K562 (cell line): ENCODE data around the gene TBL2. TPM values are rescaled to one million over a fixed set of nuclear protein-coding genes. Genes with fewer than 3 reads are reported as not detected.

Experiments
- ARNT ChIP-seq, 2 experiments: fragments of 450-650 bp; IDR thresholded peaks; 2 replicates each; pipeline ENCODE4 v1.6.1; 2016; ENCODE audit warnings: mild to moderate bottlenecking in 1 of 2
- ATF7 ChIP-seq: fragments of 450-650 bp; IDR thresholded peaks from 2 replicates; pipeline ENCODE4 v1.7.1; 2014; ENCODE audit warnings: mild to moderate bottlenecking, moderate library complexity
- E2F1 ChIP-seq: sonication (generic); formaldehyde crosslinking; IDR thresholded peaks from 2 replicates; pipeline ENCODE4 v1.8.1; 2023; ENCODE audit warnings: mild to moderate bottlenecking, missing genetic modification reagents, moderate library complexity
- E2F6 ChIP-seq, 2 experiments: IDR thresholded peaks; 2 replicates each; pipeline ENCODE4 v1.6.1; 2011; ENCODE audit warnings: borderline replicate concordance in 1 of 2, control low read depth in 1 of 2, low read depth in 1 of 2, low read length in 1 of 2, mild to moderate bottlenecking in 1 of 2, mixed read lengths in 1 of 2, moderate library complexity in 1 of 2; ENCODE audit not compliant: insufficient read depth in 1 of 2, insufficient read length in 1 of 2, poor library complexity in 1 of 2, severe bottlenecking in 1 of 2; ENCODE audit errors: extremely low read depth in 1 of 2
- EGR1 ChIP-seq: fragments of 450-650 bp; conservative IDR thresholded peaks from 2 replicates; pipeline ENCODE4 v1.6.1; 2017; ENCODE audit warnings: mild to moderate bottlenecking
- ELF4 ChIP-seq: fragments of 450-650 bp; formaldehyde crosslinking; IDR thresholded peaks from 2 replicates; pipeline ENCODE4 v1.4.0; 2022; ENCODE audit warnings: missing genetic modification characterization
- GABPB2 ChIP-seq: fragments of 250-450 bp; sonication (Bioruptor Pico); conservative IDR thresholded peaks from 2 replicates; pipeline ENCODE4 v1.5.1; 2021; ENCODE audit warnings: mild to moderate bottlenecking
- GATA2 ChIP-seq: sonication (generic); formaldehyde crosslinking; IDR thresholded peaks from 2 replicates; pipeline ENCODE4 v1.4.0; 2020; ENCODE audit warnings: mild to moderate bottlenecking, missing genetic modification reagents
- HMGN3 ChIP-seq: IDR thresholded peaks from 2 replicates; pipeline ENCODE4 v1.6.1; 2011; ENCODE audit warnings: borderline replicate concordance, low read depth, mild to moderate bottlenecking, mixed read lengths, low read length; ENCODE audit not compliant: insufficient read length; ENCODE audit errors: extremely low read depth
- HNRNPL ChIP-seq: fragments of 200-400 bp; formaldehyde crosslinking; IDR thresholded peaks from 2 replicates; pipeline ENCODE4 v1.6.1; 2017; ENCODE audit warnings: low read depth, mild to moderate bottlenecking, low read length
- KAT2B ChIP-seq: IDR thresholded peaks from one replicate; pipeline ENCODE4 v1.6.1; 2012; ENCODE audit warnings: low read depth, mild to moderate bottlenecking, control low read depth, inconsistent platforms, low read length, moderate library complexity
- MTA2 ChIP-seq: fragments of 450-650 bp; IDR thresholded peaks from 2 replicates; pipeline ENCODE4 v1.6.1; 2016; ENCODE audit warnings: low read depth
- NR3C1 ChIP-seq: sonication (generic); formaldehyde crosslinking; IDR thresholded peaks from 2 replicates; pipeline ENCODE4 v1.8.1; 2022; ENCODE audit warnings: missing genetic modification reagents
- PYGO2 ChIP-seq: fragments of 450-650 bp; IDR thresholded peaks from 2 replicates; pipeline ENCODE4 v1.6.1; 2016; ENCODE audit warnings: mild to moderate bottlenecking, missing genetic modification characterization, moderate library complexity, missing compliant biosample characterization
- RBM17 ChIP-seq: fragments of 200-400 bp; formaldehyde crosslinking; IDR thresholded peaks from 2 replicates; pipeline ENCODE4 v1.6.1; 2017; ENCODE audit warnings: low read depth, mild to moderate bottlenecking, low read length, borderline replicate concordance
- SAFB ChIP-seq: fragments of 200-400 bp; formaldehyde crosslinking; IDR thresholded peaks from 2 replicates; pipeline ENCODE4 v1.6.1; 2017; ENCODE audit warnings: low read depth, low read length, borderline replicate concordance
- SAFB2 ChIP-seq: fragments of 200-400 bp; formaldehyde crosslinking; IDR thresholded peaks from 2 replicates; pipeline ENCODE4 v1.6.1; 2018; ENCODE audit warnings: borderline replicate concordance, low read length, low read depth, moderate library complexity; ENCODE audit not compliant: severe bottlenecking
- TAF1 ChIP-seq: IDR thresholded peaks from 2 replicates; pipeline ENCODE4 v1.6.1; 2011; ENCODE audit warnings: mild to moderate bottlenecking, low read length, moderate library complexity; ENCODE audit not compliant: insufficient read depth, control insufficient read depth, severe bottlenecking; ENCODE audit errors: extremely low read depth
- TFAM ChIP-seq: fragments of 250-450 bp; sonication (Bioruptor Pico); conservative IDR thresholded peaks from 2 replicates; pipeline ENCODE4 v1.5.0; 2021; ENCODE audit warnings: mild to moderate bottlenecking, moderate library complexity
- ZBED1 ChIP-seq: IDR thresholded peaks from 2 replicates; pipeline ENCODE4 v1.6.1; 2014
- ZNF184 ChIP-seq: sonication (generic); formaldehyde crosslinking; IDR thresholded peaks from 2 replicates; pipeline ENCODE4 v1.5.0; 2020; ENCODE audit warnings: missing genetic modification reagents
- ZNF583 ChIP-seq: fragments of 250-450 bp; sonication (Bioruptor Pico); IDR thresholded peaks from 2 replicates; pipeline ENCODE4 v1.4.0; 2020
- polyA plus RNA-seq, 8 experiments: library from polyadenylated mRNA; depleted of rRNA in 4 of 8; stranded (reverse) in 5 of 8; unstranded in 3 of 8; fragments of >200 nt; fragmentation: Nextera tagmentation in 2 of 8; fragmentation: Illumina TruSeq in 1 of 8; extraction: Ambion mirVana in 2 of 8; extraction: Trizol in 1 of 8; gene quantifications; 2 replicates each; pipeline versions ENCODE4 v1.2.1 to v1.2.3, GENCODE V29; 2011 to 2014; ENCODE audit warnings: inconsistent platforms in 1 of 8, missing spikeins in 1 of 8
- total RNA-seq, 7 experiments: library from RNA; depleted of rRNA in 6 of 7; stranded (reverse); fragments of >200 nt in 6 of 7; fragmentation: Illumina TruSeq in 2 of 7; extraction: Trizol in 2 of 7; gene quantifications; 2 replicates each; pipeline versions ENCODE4 v1.2.1 to v1.2.3, GENCODE V29; 2011 to 2021; ENCODE audit warnings: low replicate concordance in 1 of 7
- TF ChIP-seq, protein P1 (sequence below): fragments of 250-450 bp; sonication (Bioruptor Pico); IDR thresholded peaks from 2 replicates; pipeline ENCODE4 v1.9.0; 2021; ENCODE audit warnings: mild to moderate bottlenecking

Gene TBL2
- total and polyA plus RNA-seq, 9 of the 15 experiments (the other 6 are each of a cell fraction or from before 2014, with no cell fraction given) = 2.5 to 123 (median 49.2) TPM

GRCh38 chr7:73622909-73623797 is 44.8 kb upstream of the TBL2 start (continued):
- TF ChIP-seq ZNF583 = no peak
- no peak for TF ChIP-seq TFAM (CRISPR knock-in tag)
- TF ChIP-seq MTA2 = no peak
- no peak for TF ChIP-seq E2F1 (CRISPR knock-in tag)
- TF ChIP-seq E2F6 (IDR thresholded peaks at IDR 0.05; ENCODE audit: borderline replicate concordance in 1 of 2, extremely low read depth in 1 of 2, insufficient read depth in 1 of 2, insufficient read length in 1 of 2, low read depth in 1 of 2, low read length in 1 of 2, poor library complexity in 1 of 2, severe bottlenecking in 1 of 2) = peak in 1 of 2 experiments; percentile 27
- TF ChIP-seq ATF7 = peak; percentile 25; the same call in 1 of the 2 replicates
- peak; percentile 57 for TF ChIP-seq EGR1
- TF ChIP-seq ZBED1 = no peak
- TF ChIP-seq ELF4 (CRISPR knock-in tag) = no peak
- no peak for TF ChIP-seq SAFB
- no peak for TF ChIP-seq KAT2B
- TF ChIP-seq GATA2 (CRISPR knock-in tag) = 0 out of 2 replicates have a peak, but pooled peaks have one; percentile 13
- no peak for TF ChIP-seq PYGO2 (tag)
- TF ChIP-seq RBM17 = no peak
- TF ChIP-seq HNRNPL = no peak
- no peak for TF ChIP-seq ZNF184 (CRISPR knock-in tag)
- TF ChIP-seq GABPB2 (CRISPR knock-in tag) = no peak
- TF ChIP-seq SAFB2 = no peak
- 0 out of 2 replicates have a peak, but pooled peaks have one; percentile 43 for TF ChIP-seq NR3C1 (CRISPR knock-in tag)
- TF ChIP-seq TAF1 = no peak
- TF ChIP-seq, protein P1, sequence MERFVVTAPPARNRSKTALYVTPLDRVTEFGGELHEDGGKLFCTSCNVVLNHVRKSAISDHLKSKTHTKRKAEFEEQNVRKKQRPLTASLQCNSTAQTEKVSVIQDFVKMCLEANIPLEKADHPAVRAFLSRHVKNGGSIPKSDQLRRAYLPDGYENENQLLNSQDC (CRISPR knock-in tag) = no peak
- no peak for TF ChIP-seq HMGN3
- TF ChIP-seq ARNT (IDR thresholded peaks at IDR 0.05) = no peak
